C4-2B (cell line): ENCODE data around the gene ITGA6.

Experiments used
- H3K27ac ChIP-seq: fragments of 450-650 bp; 2 replicates; pipeline ENCODE4 v1.5.1; 2017
- CTCF ChIP-seq: fragments of 450-650 bp; conservative IDR thresholded peaks from 2 replicates; pipeline ENCODE4 v1.5.1; 2017; ENCODE audit warnings: mild to moderate bottlenecking
- ZFX ChIP-seq: fragments of 450-650 bp; IDR thresholded peaks from 2 replicates; pipeline ENCODE4 v1.6.1; 2017

ITGA6 gene

GRCh38 chr2:172451923-172452322, 24.5 kb downstream of the ITGA6 start:
- TF ChIP-seq CTCF (no peak), ZFX (no peak)
- H3K27ac ChIP-seq: no peak overlapping the region

- TF ChIP-seq ZFX (no peak), CTCF (no peak)
- H3K27ac ChIP-seq: no peak overlapping the region
Observed at GRCh38 chr2:172452845-172453244, 25.5 kb downstream of the ITGA6 start.

GRCh38 chr2:172454404-172455120, 27.2 kb downstream of the ITGA6 start:
- TF ChIP-seq CTCF (no peak), ZFX (no peak)
- H3K27ac ChIP-seq: peak overlapping the region; percentile 55; the same call in 1 of the 2 replicates

GRCh38 chr2:172455121-172455515, 27.7 kb downstream of the ITGA6 start:
- peak overlapping the region; percentile 55 for H3K27ac ChIP-seq
- TF ChIP-seq ZFX (no peak), CTCF (peak; percentile 17)

- H3K27ac ChIP-seq: peak overlapping the region; percentile 11; the same call in 1 of the 2 replicates
- no peak for TF ChIP-seq ZFX
- no peak for TF ChIP-seq CTCF
Observed at GRCh38 chr2:172456002-172456401, 28.6 kb downstream of the ITGA6 start.

GRCh38 chr2:172457536-172457935, 30.1 kb downstream of the ITGA6 start:
- TF ChIP-seq ZFX (no peak), CTCF (no peak)
- H3K27ac ChIP-seq: no peak overlapping the region

- H3K27ac ChIP-seq: no peak overlapping the region
- TF ChIP-seq CTCF (no peak), ZFX (no peak)
Observed at GRCh38 chr2:172458561-172459124, 31.3 kb downstream of the ITGA6 start.
